PFSK-1 (cell line): ENCODE measurements around the gene TCP1.

ENCODE experiments used
- FOXP2 ChIP-seq: optimal IDR thresholded peaks from 2 replicates; pipeline ENCODE3; 2011; ENCODE audit warnings: borderline replicate concordance, control low read depth, inconsistent platforms; ENCODE audit not compliant: insufficient read depth; ENCODE audit errors: extremely low read length, extremely low read depth
- POLR2AphosphoS5 ChIP-seq: IDR thresholded peaks from 2 replicates; pipeline ENCODE4 v1.6.1; 2012; ENCODE audit warnings: low read depth, mild to moderate bottlenecking, control low read depth, low read length, moderate library complexity
- SIN3A ChIP-seq: IDR thresholded peaks from 2 replicates; pipeline ENCODE4 v1.6.1; 2012; ENCODE audit warnings: mild to moderate bottlenecking, low read length, moderate library complexity, borderline replicate concordance; ENCODE audit not compliant: insufficient read depth
- TAF1 ChIP-seq: IDR thresholded peaks from 2 replicates; pipeline ENCODE4 v1.6.1; 2012; ENCODE audit warnings: low read length, control low read depth, borderline replicate concordance; ENCODE audit not compliant: insufficient read depth
- TF ChIP-seq, protein P1 (sequence below), 2 experiments: IDR thresholded peaks; 2 replicates each; pipeline versions ENCODE4 v1.6.1 to v1.8.0; 2011 to 2012; ENCODE audit warnings: low read depth in 2 of 2, low read length in 2 of 2, control low read depth in 1 of 2, inconsistent platforms in 1 of 2, mild to moderate bottlenecking in 1 of 2, moderate library complexity in 1 of 2; ENCODE audit not compliant: insufficient read depth in 1 of 2

Gene TCP1

DNA sequence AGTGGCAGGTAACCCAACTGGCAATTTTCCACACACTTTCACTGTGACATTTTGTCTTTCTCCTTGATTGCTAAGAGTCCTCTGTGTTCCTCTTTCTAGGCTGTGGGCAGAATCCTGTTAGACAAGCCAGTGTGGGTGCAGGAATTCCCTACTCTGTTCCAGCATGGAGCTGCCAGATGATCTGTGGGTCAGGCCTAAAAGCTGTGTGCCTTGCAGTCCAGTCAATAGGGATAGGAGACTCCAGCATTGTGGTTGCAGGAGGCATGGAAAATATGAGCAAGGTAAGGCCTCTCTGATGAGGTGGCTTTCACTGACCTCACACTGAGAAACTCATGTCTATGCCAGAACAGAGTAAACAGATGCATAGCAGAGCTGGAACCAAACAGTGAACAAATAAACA is 22.5 kb downstream of the TCP1 start:
- no peak for TF ChIP-seq TAF1
- TF ChIP-seq POLR2AphosphoS5, result no peak
- no peak for TF ChIP-seq FOXP2
- TF ChIP-seq, protein P1, sequence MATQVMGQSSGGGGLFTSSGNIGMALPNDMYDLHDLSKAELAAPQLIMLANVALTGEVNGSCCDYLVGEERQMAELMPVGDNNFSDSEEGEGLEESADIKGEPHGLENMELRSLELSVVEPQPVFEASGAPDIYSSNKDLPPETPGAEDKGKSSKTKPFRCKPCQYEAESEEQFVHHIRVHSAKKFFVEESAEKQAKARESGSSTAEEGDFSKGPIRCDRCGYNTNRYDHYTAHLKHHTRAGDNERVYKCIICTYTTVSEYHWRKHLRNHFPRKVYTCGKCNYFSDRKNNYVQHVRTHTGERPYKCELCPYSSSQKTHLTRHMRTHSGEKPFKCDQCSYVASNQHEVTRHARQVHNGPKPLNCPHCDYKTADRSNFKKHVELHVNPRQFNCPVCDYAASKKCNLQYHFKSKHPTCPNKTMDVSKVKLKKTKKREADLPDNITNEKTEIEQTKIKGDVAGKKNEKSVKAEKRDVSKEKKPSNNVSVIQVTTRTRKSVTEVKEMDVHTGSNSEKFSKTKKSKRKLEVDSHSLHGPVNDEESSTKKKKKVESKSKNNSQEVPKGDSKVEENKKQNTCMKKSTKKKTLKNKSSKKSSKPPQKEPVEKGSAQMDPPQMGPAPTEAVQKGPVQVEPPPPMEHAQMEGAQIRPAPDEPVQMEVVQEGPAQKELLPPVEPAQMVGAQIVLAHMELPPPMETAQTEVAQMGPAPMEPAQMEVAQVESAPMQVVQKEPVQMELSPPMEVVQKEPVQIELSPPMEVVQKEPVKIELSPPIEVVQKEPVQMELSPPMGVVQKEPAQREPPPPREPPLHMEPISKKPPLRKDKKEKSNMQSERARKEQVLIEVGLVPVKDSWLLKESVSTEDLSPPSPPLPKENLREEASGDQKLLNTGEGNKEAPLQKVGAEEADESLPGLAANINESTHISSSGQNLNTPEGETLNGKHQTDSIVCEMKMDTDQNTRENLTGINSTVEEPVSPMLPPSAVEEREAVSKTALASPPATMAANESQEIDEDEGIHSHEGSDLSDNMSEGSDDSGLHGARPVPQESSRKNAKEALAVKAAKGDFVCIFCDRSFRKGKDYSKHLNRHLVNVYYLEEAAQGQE (IDR thresholded peaks at IDR 0.05; ENCODE audit: insufficient read depth in 1 of 2, low read depth in 2 of 2, low read length in 2 of 2), result no peak
- no peak for TF ChIP-seq SIN3A

DNA sequence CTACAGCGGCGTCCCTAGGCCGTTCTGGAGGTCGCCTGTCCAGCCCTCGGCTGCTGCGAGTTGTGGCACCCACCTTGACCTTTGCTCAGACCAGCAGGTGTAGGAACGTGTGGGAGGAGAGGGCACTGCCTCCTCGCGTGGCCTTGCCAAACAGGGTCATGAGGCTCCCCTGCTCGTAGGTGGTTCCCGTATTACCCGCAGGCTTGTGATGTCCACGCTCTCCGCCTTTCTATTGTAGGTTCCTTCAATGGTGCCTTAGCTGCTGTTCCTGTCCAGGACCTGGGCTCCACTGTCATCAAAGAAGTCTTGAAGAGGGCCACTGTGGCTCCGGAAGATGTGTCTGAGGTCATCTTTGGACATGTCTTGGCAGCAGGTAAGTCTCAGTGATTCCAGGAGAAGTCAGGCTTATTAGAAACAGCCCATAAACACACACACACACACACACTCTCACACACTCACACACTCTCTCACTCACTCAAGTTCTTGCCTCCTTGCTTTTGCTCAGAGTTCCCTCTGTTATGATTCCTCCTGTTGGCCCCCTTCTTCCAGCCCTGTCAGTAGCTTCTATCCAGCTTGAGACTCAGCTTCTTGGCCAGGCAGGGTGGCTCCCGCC is 26.6 kb downstream of the TCP1 start:
- TF ChIP-seq TAF1, result no peak
- no peak for TF ChIP-seq POLR2AphosphoS5
- TF ChIP-seq SIN3A, result no peak
- no peak for TF ChIP-seq FOXP2
- TF ChIP-seq, protein P1 (IDR thresholded peaks at IDR 0.05; ENCODE audit: insufficient read depth in 1 of 2, low read depth in 2 of 2, low read length in 2 of 2), result no peak

DNA sequence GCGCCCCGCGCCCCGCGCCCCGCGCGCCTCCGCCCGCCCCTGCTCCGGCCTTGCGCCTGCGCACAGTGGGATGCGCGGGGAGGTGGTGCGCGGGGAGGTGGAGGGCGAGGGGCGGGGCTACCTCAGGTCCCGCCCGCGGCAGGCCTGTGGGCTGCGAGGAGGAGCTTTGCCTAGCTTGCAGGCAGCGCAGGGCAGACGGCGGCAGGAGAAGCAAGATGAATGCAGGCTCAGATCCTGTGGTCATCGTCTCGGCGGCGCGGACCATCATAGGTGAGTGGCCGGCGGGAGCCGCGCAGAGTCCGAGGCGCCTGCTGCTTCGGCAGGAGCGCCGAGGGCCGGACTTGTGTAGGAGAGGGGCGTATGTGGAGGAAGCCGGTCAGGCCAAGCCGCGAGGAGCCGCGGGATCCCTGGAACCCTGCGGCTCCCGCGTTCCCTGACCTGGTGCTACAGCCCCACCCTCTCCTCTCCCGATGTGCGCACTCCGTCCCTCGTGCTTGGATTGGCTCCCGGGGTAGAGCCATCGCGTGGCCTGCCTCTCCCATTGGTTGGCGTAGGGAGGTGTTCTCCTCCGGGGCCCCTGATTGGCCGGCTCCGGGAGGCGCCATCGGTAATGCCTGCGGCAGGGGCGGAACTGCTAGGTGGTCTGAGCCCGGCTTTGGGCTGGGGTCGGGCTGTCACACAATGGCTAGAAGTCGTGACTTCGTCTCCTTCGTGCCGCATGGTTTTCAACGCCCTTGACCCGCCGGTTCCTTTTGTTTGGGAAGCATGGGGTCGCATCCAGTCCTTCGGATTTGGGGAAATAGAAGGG is 27.3 kb downstream of the TCP1 start, which contains the start of gene ACAT2:
Gene ACAT2 (plus strand): TSS at position 173 of the 808 bp plus-strand sequence. CDS start 43 bp downstream, at position 216.
- TF ChIP-seq, protein P1 (IDR thresholded peaks at IDR 0.05; ENCODE audit: insufficient read depth in 1 of 2, low read depth in 2 of 2, low read length in 2 of 2), result no peak
- TF ChIP-seq TAF1, result no peak
- peak; percentile 82; the same call in 1 of the 2 replicates for TF ChIP-seq SIN3A
- peak; percentile 71 for TF ChIP-seq POLR2AphosphoS5
- peak; percentile 54 for TF ChIP-seq FOXP2

DNA sequence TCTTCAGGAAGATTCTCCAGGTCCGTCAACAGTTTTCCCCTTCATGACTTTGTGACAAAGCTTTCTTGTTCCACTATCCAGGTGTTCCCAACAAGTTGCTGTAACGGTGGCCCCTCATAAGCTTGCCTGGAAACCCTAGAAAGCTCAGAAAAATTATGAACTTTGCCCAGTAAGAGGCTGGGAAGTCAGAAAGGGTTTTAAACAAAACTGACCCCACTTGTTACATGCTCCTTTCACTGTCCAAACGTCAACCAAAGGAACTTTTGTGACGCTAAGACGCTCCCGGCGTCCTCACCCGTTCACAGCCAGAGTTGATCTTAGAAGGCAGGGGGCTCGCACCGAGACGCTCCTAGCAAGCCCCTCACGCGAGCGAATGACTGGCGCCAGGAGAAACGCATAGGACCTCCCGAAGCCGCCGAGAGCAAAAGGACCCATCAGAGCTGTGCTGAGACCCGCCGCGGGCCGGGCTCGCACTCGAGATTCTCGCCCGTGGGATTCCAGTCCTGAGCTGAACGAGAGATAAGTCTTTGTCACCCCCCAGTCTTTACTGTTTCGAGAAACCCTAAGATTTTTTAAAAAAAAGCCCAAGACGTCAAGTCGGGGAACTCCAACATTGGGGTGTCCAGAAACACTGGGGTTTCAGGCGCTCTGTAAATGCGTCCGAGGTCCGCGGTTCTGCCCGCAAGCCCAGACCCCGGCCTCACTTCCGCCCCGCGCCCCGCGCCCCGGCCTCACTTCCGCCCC is 28.1 kb downstream of the TCP1 start:
- TF ChIP-seq TAF1, result no peak
- TF ChIP-seq POLR2AphosphoS5, result no peak
- TF ChIP-seq, protein P1 (IDR thresholded peaks at IDR 0.05; ENCODE audit: insufficient read depth in 1 of 2, low read depth in 2 of 2, low read length in 2 of 2), result no peak
- no peak for TF ChIP-seq FOXP2
- TF ChIP-seq SIN3A, result no peak
